Tongue (tissue), 2 donors: ENCODE data around the gene SH3GL1. TPM values are rescaled to one million over a fixed set of nuclear protein-coding genes. Genes with fewer than 3 reads are reported as not detected.

Source experiments
- DNase-seq: peaks from one replicate; pipeline ENCODE4 v3.0.0-alpha.2; 2015
- total RNA-seq: library from RNA; depleted of rRNA; stranded (reverse); fragments of >200 nt; gene quantifications from one replicate; pipeline ENCODE4 v1.2.3, GENCODE V29; 2014

The SH3GL1 gene
- total RNA-seq, 1 donor from 2014 or later = 37.6 TPM

GRCh38 chr19:4375164-4376027 is 25.0 kb downstream of the SH3GL1 start:
- DNase-seq = peak; percentile 81

- DNase-seq = no peak
These were observed 25.7 kb downstream of the SH3GL1 start for GRCh38 chr19:4374498-4375163.

- DNase-seq = peak; percentile 70
These were observed 26.5 kb downstream of the SH3GL1 start for GRCh38 chr19:4373601-4374497.

GRCh38 chr19:4373013-4373367 is 27.4 kb downstream of the SH3GL1 start:
- no peak for DNase-seq

GRCh38 chr19:4372165-4373012 is 28.0 kb downstream of the SH3GL1 start:
- DNase-seq = no peak

GRCh38 chr19:4371247-4372164 is 28.8 kb downstream of the SH3GL1 start:
- peak; percentile 94 for DNase-seq

GRCh38 chr19:4370418-4371041 is 29.8 kb downstream of the SH3GL1 start:
- no peak for DNase-seq

- peak; percentile 63 for DNase-seq
These were observed 30.5 kb downstream of the SH3GL1 start for GRCh38 chr19:4369888-4370260.

GRCh38 chr19:4369109-4369887 is 31.0 kb downstream of the SH3GL1 start:
- peak; percentile 45 for DNase-seq

GRCh38 chr19:4368128-4368820 is 32.1 kb downstream of the SH3GL1 start:
- DNase-seq = peak; percentile 78

GRCh38 chr19:4367781-4368127 is 32.6 kb downstream of the SH3GL1 start:
- no peak for DNase-seq

GRCh38 chr19:4367336-4367723 is 33.0 kb downstream of the SH3GL1 start:
- DNase-seq = no peak

- DNase-seq = no peak
These were observed 33.5 kb downstream of the SH3GL1 start for GRCh38 chr19:4366666-4367335.

- no peak for DNase-seq
These were observed 34.3 kb downstream of the SH3GL1 start for GRCh38 chr19:4365791-4366665.

GRCh38 chr19:4365341-4365740 is 35.0 kb downstream of the SH3GL1 start:
- no peak for DNase-seq

- DNase-seq = no peak
These were observed 36.6 kb downstream of the SH3GL1 start for GRCh38 chr19:4363571-4364304.
